Transverse colon (tissue), 4 donors: ENCODE results near the gene CD101. TPM values are rescaled to one million over a fixed set of nuclear protein-coding genes. Genes with fewer than 3 reads are reported as not detected.

Source experiments
- DNase-seq: peaks from one replicate; pipeline ENCODE4 v3.0.0-alpha.2; 2019
- H3K27ac ChIP-seq, 4 donors: fragments of 200-600 bp; sonication (generic); 2 replicates each; pipeline ENCODE4 v1.5.1; 2016 to 2018; ENCODE audit warnings: inconsistent platforms in 4 of 4
- H3K27me3 ChIP-seq: fragments of 200-600 bp; sonication (generic); 2 replicates; pipeline ENCODE4 v1.5.1; 2017; ENCODE audit warnings: inconsistent platforms
- H3K36me3 ChIP-seq, 4 donors: fragments of 200-600 bp; sonication (generic); 2 replicates each; pipeline ENCODE4 v1.5.1; 2017 to 2019; ENCODE audit warnings: inconsistent platforms in 4 of 4
- H3K4me1 ChIP-seq, 4 donors: fragments of 200-600 bp; sonication (generic); 2 replicates each; pipeline ENCODE4 v1.5.1; 2017 to 2020; ENCODE audit warnings: inconsistent platforms in 4 of 4
- H3K4me3 ChIP-seq, 4 donors: fragments of 200-600 bp; sonication (generic); 1 replicate in 1 of 4; 2 replicates in 3 of 4; pipeline versions ENCODE4 v1.5.1 to v1.6.1; 2017 to 2019; ENCODE audit warnings: inconsistent platforms in 4 of 4
- H3K9me3 ChIP-seq, 2 donors: fragments of 200-600 bp; sonication (generic); 2 replicates each; pipeline ENCODE4 v1.5.1; 2017 to 2019; ENCODE audit warnings: inconsistent platforms in 2 of 2
- EP300 ChIP-seq: sonication (generic); formaldehyde crosslinking; IDR thresholded peaks from one replicate; pipeline ENCODE4 v1.6.1; 2017; ENCODE audit warnings: antibody characterized with exemption, low read depth
- POLR2A ChIP-seq: fragments of 450-650 bp; IDR thresholded peaks from one replicate; pipeline ENCODE4 v1.6.1; 2016; ENCODE audit warnings: antibody characterized with exemption, mild to moderate bottlenecking, moderate library complexity
- POLR2AphosphoS5 ChIP-seq, 3 donors: sonication (generic); formaldehyde crosslinking; IDR thresholded peaks; one replicate each; pipeline ENCODE4 v1.6.1; 2016; ENCODE audit warnings: antibody characterized with exemption in 3 of 3
- WGBS, 2 donors: methylation state at CpG; one replicate each; pipeline ENCODE4 v1.1.5; 2018; ENCODE audit warnings: low coverage in 1 of 2; 5-methylcytosine and 5-hydroxymethylcytosine counted together
- in situ Hi-C, 4 donors: fragments of 200-750 bp; cut with MboI; loops; one replicate each; pipeline versions ENCODE4 v1.15.0 to v1.15.1; 2017; ENCODE audit warnings: low sequenced_read_pairs in 3 of 4, low pct_ligation_motif_present in 1 of 4, low pct_unique_long_range_greater_than_20kb in 1 of 4
- intact Hi-C: fragments of 100-400 bp; cut with DNase I; formaldehyde crosslinking; loops from one replicate; pipeline ENCODE4 v1.15.1; 2023; ENCODE audit warnings: low total_unique reads
- small RNA-seq, 4 donors: library from RNA; depleted of rRNA; stranded (forward); fragments of <200 nt; gene quantifications; one replicate each; pipeline ENCODE3, GENCODE V24; 2016
- total RNA-seq, 4 donors: library from RNA; depleted of rRNA; stranded (reverse); fragments of >200 nt; gene quantifications; one replicate each; pipeline ENCODE4 v1.1.0, GENCODE V29; 2016
- TF ChIP-seq, protein P1 (sequence below), 5 experiments: fragments of 200-600 bp in 3 of 5; fragments of 450-650 bp in 2 of 5; sonication (generic) in 3 of 5; IDR thresholded peaks; 1 replicate in 2 of 5; 2 replicates in 3 of 5; pipeline ENCODE4 v1.5.1; 2016 to 2017; ENCODE audit warnings: antibody characterized with exemption in 5 of 5, inconsistent platforms in 3 of 5, mild to moderate bottlenecking in 2 of 5, moderate library complexity in 1 of 5

Gene CD101
- total RNA-seq, 4 donors from 2014 or later: 0.40 to 24.3 (median 4.0) TPM

DNA sequence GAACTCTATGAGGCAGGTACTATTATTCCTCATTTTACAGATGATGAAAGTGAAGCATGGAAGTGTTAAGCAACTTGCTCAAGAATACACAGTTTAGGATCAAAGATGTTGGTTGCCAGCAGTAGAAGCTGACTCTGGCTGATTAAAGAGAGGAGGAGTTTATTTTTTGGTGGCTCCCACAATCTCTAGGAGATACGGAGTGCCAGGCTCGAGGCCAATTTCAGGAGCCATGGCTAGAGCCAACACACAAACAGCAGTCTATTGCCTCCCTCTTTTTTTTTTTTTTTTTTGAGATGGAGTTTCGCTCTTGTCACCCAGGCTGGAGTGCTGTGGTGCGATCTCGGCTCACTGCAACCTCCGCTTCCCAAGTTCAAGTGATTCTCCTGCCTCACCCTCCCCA, 78.2 kb downstream of the CD101 start:
- WGBS, 2 donors: 94 to 97% methylated on average over 2 to 6 of the region's 6 CpGs
- H3K27ac ChIP-seq: no peak overlapping the region
- in situ Hi-C loops (loop anchor here in 1 of 4 donors (10.0 kb wide), 1 partner anchor 205 kb away; no protein-coding TSS in a partner anchor), intact Hi-C loops (no loop called here)
- H3K9me3 ChIP-seq: no peaks in the 10 kb centered on the region
- H3K27me3 ChIP-seq: no peaks in the 10 kb centered on the region
- TF ChIP-seq POLR2A: no peak
- TF ChIP-seq POLR2AphosphoS5 (IDR thresholded peaks at IDR 0.05): no peak
- TF ChIP-seq EP300: no peak
- TF ChIP-seq, protein P1, sequence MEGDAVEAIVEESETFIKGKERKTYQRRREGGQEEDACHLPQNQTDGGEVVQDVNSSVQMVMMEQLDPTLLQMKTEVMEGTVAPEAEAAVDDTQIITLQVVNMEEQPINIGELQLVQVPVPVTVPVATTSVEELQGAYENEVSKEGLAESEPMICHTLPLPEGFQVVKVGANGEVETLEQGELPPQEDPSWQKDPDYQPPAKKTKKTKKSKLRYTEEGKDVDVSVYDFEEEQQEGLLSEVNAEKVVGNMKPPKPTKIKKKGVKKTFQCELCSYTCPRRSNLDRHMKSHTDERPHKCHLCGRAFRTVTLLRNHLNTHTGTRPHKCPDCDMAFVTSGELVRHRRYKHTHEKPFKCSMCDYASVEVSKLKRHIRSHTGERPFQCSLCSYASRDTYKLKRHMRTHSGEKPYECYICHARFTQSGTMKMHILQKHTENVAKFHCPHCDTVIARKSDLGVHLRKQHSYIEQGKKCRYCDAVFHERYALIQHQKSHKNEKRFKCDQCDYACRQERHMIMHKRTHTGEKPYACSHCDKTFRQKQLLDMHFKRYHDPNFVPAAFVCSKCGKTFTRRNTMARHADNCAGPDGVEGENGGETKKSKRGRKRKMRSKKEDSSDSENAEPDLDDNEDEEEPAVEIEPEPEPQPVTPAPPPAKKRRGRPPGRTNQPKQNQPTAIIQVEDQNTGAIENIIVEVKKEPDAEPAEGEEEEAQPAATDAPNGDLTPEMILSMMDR (IDR thresholded peaks at IDR 0.05): no peak
- DNase-seq: no peak
- no peak overlapping the region for H3K4me3 ChIP-seq
- H3K4me1 ChIP-seq: no peaks in the 10 kb centered on the region
- H3K36me3 ChIP-seq: peaks cover 0 to 62% (median 18%) of the 10 kb centered on the region in 4 donors

DNA sequence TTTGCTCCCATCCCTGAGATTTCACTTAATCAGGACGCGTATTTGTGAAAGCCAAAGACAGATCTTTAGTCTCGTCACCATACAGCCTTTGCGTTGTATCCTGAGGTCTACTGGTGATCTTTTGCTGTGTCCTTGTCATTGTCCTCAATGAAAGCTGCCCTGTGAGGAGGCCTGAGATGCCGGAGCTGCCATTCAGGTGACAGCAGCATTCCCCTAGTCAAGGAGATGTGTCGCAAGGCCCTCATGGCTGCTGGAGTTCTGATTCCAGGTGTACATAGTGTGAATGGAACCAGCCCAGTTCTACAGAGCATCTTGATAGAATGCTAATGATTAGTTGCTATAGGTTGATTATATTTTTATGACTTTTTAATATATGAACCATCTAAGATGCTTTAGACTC, 82.7 kb downstream of the CD101 start:
- in situ Hi-C loops (no loop called here), intact Hi-C loops (no loop called here)
- H3K4me1 ChIP-seq: no peaks in the 10 kb centered on the region
- TF ChIP-seq, protein P1 (IDR thresholded peaks at IDR 0.05): no peak
- TF ChIP-seq POLR2AphosphoS5 (IDR thresholded peaks at IDR 0.05): no peak
- TF ChIP-seq EP300: no peak
- TF ChIP-seq POLR2A: no peak
- H3K4me3 ChIP-seq: no peak overlapping the region
- DNase-seq: no peak
- H3K9me3 ChIP-seq: no peaks in the 10 kb centered on the region
- 94% methylated on average over 5 of the region's 6 CpGs; no CpG with 5 or more reads in 1 of the 2 donors for WGBS, 2 donors
- peaks cover 0 to 31% (median 2%) of the 10 kb centered on the region in 4 donors for H3K36me3 ChIP-seq
- H3K27ac ChIP-seq: no peak overlapping the region
- H3K27me3 ChIP-seq: no peaks in the 10 kb centered on the region

Small RNA genes lying within 50 kb of the gene (small RNA-seq; reads per million reads assigned to genes)
- gene RNA5SP55: 0 reads per million in 4 donors

Other genes starting within 250 kb of the CD101 start
- 1 to 10 TPM in 3 of 4 donors, not detected in 1; 5.0 to 8.7 (median 6.3) TPM for gene CD2, start 247.3 kb upstream of the CD101 start, total RNA-seq
- gene PTGFRN, start 91.8 kb upstream of the CD101 start, total RNA-seq: 10 to 100 TPM; 39.6 to 98.9 (median 73.9) TPM
- gene TTF2, start 58.6 kb downstream of the CD101 start, total RNA-seq: 10 to 100 TPM in 3 of 4 donors, 1 to 10 TPM in 1; 9.6 to 25.9 (median 16.6) TPM
- 100 to 1,000 TPM in 1 of 4 donors, 1 to 10 TPM in 3; 2.6 to 106 (median 3.1) TPM for gene TRIM45, start 120.0 kb downstream of the CD101 start, total RNA-seq
- not detected for gene VTCN1, start 209.2 kb downstream of the CD101 start, total RNA-seq